SK-N-SH (cell line): ENCODE results near the gene GPR55. TPM values are rescaled to one million over a fixed set of nuclear protein-coding genes. Genes with fewer than 3 reads are reported as not detected.

Source experiments
- CTCF ChIA-PET: fragments of 300-600, 350-600 bp; formaldehyde crosslinking; extraction: SDS; loops from one replicate; lab custom pipeline; 2021; lab: Yijun Ruan, JAX
- POLR2A ChIA-PET: fragments of 350-600 bp; sonication (Branson Sonifier 250); formaldehyde crosslinking; extraction: SDS; loops from one replicate; lab custom pipeline; 2020; ENCODE audit warnings: antibody characterized with exemption, inconsistent platforms; lab: Yijun Ruan, JAX
- DNase-seq: peaks from one replicate; pipeline ENCODE4 v3.0.0; 2012
- H2AFZ ChIP-seq: fragments of 200-600 bp; sonication (generic); 2 replicates; pipeline ENCODE4 v1.8.1; 2016; ENCODE audit warnings: antibody characterized with exemption, mild to moderate bottlenecking, low read depth
- H3F3A ChIP-seq: fragments of 200-600 bp; sonication (generic); replicated peaks from 2 replicates; pipeline ENCODE3; 2016; ENCODE audit warnings: antibody characterized with exemption, mild to moderate bottlenecking; ENCODE audit not compliant: insufficient read depth
- H3K27ac ChIP-seq, 2 experiments: fragments of 200-500 bp in 1 of 2; fragments of 200-600 bp in 1 of 2; sonication (Bioruptor generic) in 1 of 2; sonication (generic), shearing (Covaris generic) in 1 of 2; 2 replicates each; pipeline versions ENCODE4 v1.5.1 to v1.6.1; 2014 to 2016; ENCODE audit warnings: low read depth in 2 of 2, inconsistent platforms in 1 of 2, low read length in 1 of 2, mild to moderate bottlenecking in 1 of 2, mixed read lengths in 1 of 2
- H3K27me3 ChIP-seq: fragments of 200-600 bp; sonication (generic), shearing (Covaris generic); 2 replicates; pipeline ENCODE4 v1.6.1; 2016; ENCODE audit warnings: mixed run types; ENCODE audit not compliant: insufficient read depth
- H3K36me3 ChIP-seq, 2 experiments: fragments of 200-500 bp in 1 of 2; fragments of 200-600 bp in 1 of 2; sonication (Bioruptor generic) in 1 of 2; sonication (generic) in 1 of 2; replicated peaks in 1 of 2; 2 replicates each; pipeline versions ENCODE3 to v1.5.1; 2014 to 2016; ENCODE audit warnings: low read length in 1 of 2, mild to moderate bottlenecking in 1 of 2; ENCODE audit not compliant: insufficient read depth in 2 of 2, control insufficient read depth in 1 of 2
- H3K4me1 ChIP-seq, 2 experiments: fragments of 200-500 bp in 1 of 2; fragments of 200-600 bp in 1 of 2; sonication (Bioruptor generic) in 1 of 2; sonication (generic), shearing (Covaris generic) in 1 of 2; 2 replicates each; pipeline versions ENCODE4 v1.5.1 to v1.6.1; 2014 to 2016; ENCODE audit warnings: low read depth in 1 of 2, low read length in 1 of 2, mixed run types in 1 of 2; ENCODE audit not compliant: insufficient read depth in 2 of 2, control insufficient read depth in 1 of 2
- H3K4me2 ChIP-seq: fragments of 200-600 bp; sonication (generic), shearing (Covaris generic); 2 replicates; pipeline ENCODE4 v1.6.1; 2017; ENCODE audit warnings: mixed run types
- H3K4me3 ChIP-seq, 2 experiments: fragments of 200-500 bp in 1 of 2; fragments of 200-600 bp in 1 of 2; sonication (Bioruptor generic) in 1 of 2; sonication (generic), shearing (Covaris generic) in 1 of 2; 2 replicates each; pipeline versions ENCODE4 v1.5.1 to v1.8.1; 2014 to 2016; ENCODE audit warnings: low read depth in 2 of 2, inconsistent platforms in 1 of 2, low read length in 1 of 2, mild to moderate bottlenecking in 1 of 2, mixed read lengths in 1 of 2, moderate library complexity in 1 of 2
- H3K79me2 ChIP-seq: fragments of 200-600 bp; sonication (generic); 2 replicates; pipeline ENCODE4 v1.8.1; 2017; ENCODE audit warnings: mild to moderate bottlenecking; ENCODE audit not compliant: insufficient read depth
- H3K9ac ChIP-seq: fragments of 200-600 bp; sonication (generic); 2 replicates; pipeline ENCODE4 v1.6.1; 2017; ENCODE audit warnings: mixed run types
- H3K9me2 ChIP-seq: fragments of 200-600 bp; sonication (generic); 2 replicates; pipeline ENCODE4 v1.6.1; 2017; ENCODE audit warnings: mixed run types
- H3K9me3 ChIP-seq: fragments of 200-600 bp; sonication (generic); 2 replicates; pipeline ENCODE4 v1.6.1; 2017; ENCODE audit warnings: mixed run types, mild to moderate bottlenecking, moderate library complexity
- H4K20me1 ChIP-seq: fragments of 200-600 bp; sonication (generic); 2 replicates; pipeline ENCODE4 v1.6.1; 2017; ENCODE audit warnings: mild to moderate bottlenecking, mixed run types; ENCODE audit not compliant: insufficient read depth
- CHD2 ChIP-seq: fragments of 150-350 bp; IDR thresholded peaks from 2 replicates; pipeline ENCODE4 v1.6.1; 2018; ENCODE audit warnings: low read length; ENCODE audit not compliant: partially characterized antibody
- ELF1 ChIP-seq: IDR thresholded peaks from 2 replicates; pipeline ENCODE4 v1.4.0; 2012
- EZH2phosphoT487 ChIP-seq: fragments of 200-600 bp; sonication (generic); IDR thresholded peaks from 2 replicates; pipeline ENCODE4 v1.6.1; 2017; ENCODE audit warnings: low read depth, mixed run types, mild to moderate bottlenecking, antibody characterized with exemption, moderate library complexity, borderline replicate concordance
- FOXM1 ChIP-seq: IDR thresholded peaks from 2 replicates; pipeline ENCODE4 v1.4.0; 2012; ENCODE audit warnings: low read depth, mild to moderate bottlenecking
- GABPA ChIP-seq: IDR thresholded peaks from 2 replicates; pipeline ENCODE4 v1.4.0; 2012; ENCODE audit warnings: low read depth, mild to moderate bottlenecking
- GATA2 ChIP-seq: sonication (generic); formaldehyde crosslinking; IDR thresholded peaks from 2 replicates; pipeline ENCODE4 v1.5.0; 2020; ENCODE audit warnings: mild to moderate bottlenecking, missing genetic modification reagents
- JUND ChIP-seq: IDR thresholded peaks from 2 replicates; pipeline ENCODE4 v1.4.0; 2012
- MEF2A ChIP-seq: IDR thresholded peaks from 2 replicates; pipeline ENCODE4 v1.4.0; 2012; ENCODE audit warnings: low read depth, borderline replicate concordance
- NFIC ChIP-seq: IDR thresholded peaks from 2 replicates; pipeline ENCODE4 v1.4.0; 2012; ENCODE audit warnings: borderline replicate concordance
- NRF1 ChIP-seq: IDR thresholded peaks from 2 replicates; pipeline ENCODE4 v1.6.1; 2012; ENCODE audit warnings: low read depth, mild to moderate bottlenecking, low read length
- PBX3 ChIP-seq: IDR thresholded peaks from 2 replicates; pipeline ENCODE4; 2012
- POLR2AphosphoS5 ChIP-seq: IDR thresholded peaks from 2 replicates; pipeline ENCODE4 v1.6.1; 2012; ENCODE audit warnings: low read depth, low read length
- RCOR1 ChIP-seq: fragments of 150-350 bp; IDR thresholded peaks from 2 replicates; pipeline ENCODE4 v1.6.1; 2017; ENCODE audit warnings: antibody characterized with exemption, low read length
- RFX5 ChIP-seq: IDR thresholded peaks from 2 replicates; pipeline ENCODE4 v1.6.1; 2012; ENCODE audit warnings: mild to moderate bottlenecking, improper control_type of control experiment, low read length
- SIN3A ChIP-seq: IDR thresholded peaks from 2 replicates; pipeline ENCODE4 v1.6.1; 2012; ENCODE audit warnings: low read depth, mild to moderate bottlenecking, low read length, moderate library complexity, borderline replicate concordance
- SMC3 ChIP-seq: IDR thresholded peaks from 2 replicates; pipeline ENCODE4 v1.6.1; 2012; ENCODE audit warnings: low read depth, low read length, improper control_type of control experiment
- TAF1 ChIP-seq: IDR thresholded peaks from 2 replicates; pipeline ENCODE4 v1.6.1; 2012; ENCODE audit warnings: low read depth, mild to moderate bottlenecking, low read length, moderate library complexity, borderline replicate concordance
- WGBS: methylation state at CpG from one replicate; pipeline ENCODE4 v1.1.6; 2017; ENCODE audit warnings: low lambda C conversion rate; 5-methylcytosine and 5-hydroxymethylcytosine counted together
- polyA plus RNA-seq, 3 experiments: library from polyadenylated mRNA; depleted of rRNA; stranded (reverse); fragments of >200 nt; gene quantifications; 2 replicates each; pipeline ENCODE4 v1.2.3, GENCODE V29; 2012
- TF ChIP-seq, protein P1 (sequence below): IDR thresholded peaks from 2 replicates; pipeline ENCODE4 v1.4.0; 2012; ENCODE audit warnings: low read depth, borderline replicate concordance
- TF ChIP-seq, protein P2 (sequence below): IDR thresholded peaks from 2 replicates; pipeline ENCODE4 v1.6.1; 2012; ENCODE audit warnings: mild to moderate bottlenecking, low read depth, low read length, moderate library complexity
- TF ChIP-seq, protein P3 (sequence below): IDR thresholded peaks from 2 replicates; pipeline ENCODE4 v1.4.0; 2012; ENCODE audit warnings: low read depth, borderline replicate concordance
- TF ChIP-seq, protein P4 (sequence below): IDR thresholded peaks from 2 replicates; pipeline ENCODE4 v1.4.0; 2012; ENCODE audit warnings: low read depth

GPR55 gene
- polyA plus RNA-seq, 1 of the 3 experiments (the other 2 are of a cell fraction), result not detected

DNA sequence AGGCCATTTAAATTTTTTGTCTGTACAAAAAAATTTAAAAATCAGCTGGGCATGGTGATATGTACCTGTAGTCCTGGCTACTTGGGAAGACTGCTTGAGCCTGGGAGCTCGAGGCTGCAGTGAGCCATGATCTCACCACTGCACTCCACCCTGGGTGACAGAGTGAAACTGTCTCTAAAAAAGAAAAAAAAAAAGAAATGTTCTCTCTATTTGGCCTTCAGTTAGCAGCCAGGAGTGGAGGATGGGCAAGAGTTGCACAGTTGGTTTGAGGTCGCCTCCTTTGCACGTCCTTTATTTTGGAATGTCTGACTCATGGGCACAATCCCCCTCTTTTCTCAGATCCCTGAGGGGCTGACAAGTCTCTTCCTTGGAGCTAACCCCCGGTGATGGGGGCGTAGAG, 34.0 kb downstream of the GPR55 start:
- WGBS, result 33% methylated on average over 5 of the region's 5 CpGs
- no peaks in the 10 kb centered on the region for H3K9me3 ChIP-seq
- H4K20me1 ChIP-seq, result no peaks in the 10 kb centered on the region
- H3K9me2 ChIP-seq, result no peaks in the 10 kb centered on the region
- no peak overlapping the region for H2AFZ ChIP-seq
- H3K4me1 ChIP-seq, result peaks cover 0 to 6% of the 10 kb centered on the region in 2 experiments; a peak in 1 of 4 replicates
- H3K79me2 ChIP-seq, result no peaks in the 10 kb centered on the region
- ChIA-PET POLR2A (no interaction called here), CTCF (interaction anchor here (1.2 to 1.5 kb wide), 3 partner anchors 9 to 96 kb away, joined by 3 to 5 read pairs (median 4); no protein-coding TSS in a partner anchor)
- H3K4me2 ChIP-seq, result no peak overlapping the region
- H3K9ac ChIP-seq, result no peak overlapping the region
- H3K36me3 ChIP-seq, result no peaks in the 10 kb centered on the region
- no peak for TF ChIP-seq RFX5
- TF ChIP-seq NRF1, result no peak
- no peak for TF ChIP-seq POLR2AphosphoS5
- TF ChIP-seq NFIC, result no peak
- TF ChIP-seq, protein P1, sequence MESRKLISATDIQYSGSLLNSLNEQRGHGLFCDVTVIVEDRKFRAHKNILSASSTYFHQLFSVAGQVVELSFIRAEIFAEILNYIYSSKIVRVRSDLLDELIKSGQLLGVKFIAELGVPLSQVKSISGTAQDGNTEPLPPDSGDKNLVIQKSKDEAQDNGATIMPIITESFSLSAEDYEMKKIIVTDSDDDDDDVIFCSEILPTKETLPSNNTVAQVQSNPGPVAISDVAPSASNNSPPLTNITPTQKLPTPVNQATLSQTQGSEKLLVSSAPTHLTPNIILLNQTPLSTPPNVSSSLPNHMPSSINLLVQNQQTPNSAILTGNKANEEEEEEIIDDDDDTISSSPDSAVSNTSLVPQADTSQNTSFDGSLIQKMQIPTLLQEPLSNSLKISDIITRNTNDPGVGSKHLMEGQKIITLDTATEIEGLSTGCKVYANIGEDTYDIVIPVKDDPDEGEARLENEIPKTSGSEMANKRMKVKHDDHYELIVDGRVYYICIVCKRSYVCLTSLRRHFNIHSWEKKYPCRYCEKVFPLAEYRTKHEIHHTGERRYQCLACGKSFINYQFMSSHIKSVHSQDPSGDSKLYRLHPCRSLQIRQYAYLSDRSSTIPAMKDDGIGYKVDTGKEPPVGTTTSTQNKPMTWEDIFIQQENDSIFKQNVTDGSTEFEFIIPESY, result no peak
- no peak for TF ChIP-seq CHD2
- no peak for TF ChIP-seq MEF2A
- no peak for TF ChIP-seq ELF1
- TF ChIP-seq, protein P2, sequence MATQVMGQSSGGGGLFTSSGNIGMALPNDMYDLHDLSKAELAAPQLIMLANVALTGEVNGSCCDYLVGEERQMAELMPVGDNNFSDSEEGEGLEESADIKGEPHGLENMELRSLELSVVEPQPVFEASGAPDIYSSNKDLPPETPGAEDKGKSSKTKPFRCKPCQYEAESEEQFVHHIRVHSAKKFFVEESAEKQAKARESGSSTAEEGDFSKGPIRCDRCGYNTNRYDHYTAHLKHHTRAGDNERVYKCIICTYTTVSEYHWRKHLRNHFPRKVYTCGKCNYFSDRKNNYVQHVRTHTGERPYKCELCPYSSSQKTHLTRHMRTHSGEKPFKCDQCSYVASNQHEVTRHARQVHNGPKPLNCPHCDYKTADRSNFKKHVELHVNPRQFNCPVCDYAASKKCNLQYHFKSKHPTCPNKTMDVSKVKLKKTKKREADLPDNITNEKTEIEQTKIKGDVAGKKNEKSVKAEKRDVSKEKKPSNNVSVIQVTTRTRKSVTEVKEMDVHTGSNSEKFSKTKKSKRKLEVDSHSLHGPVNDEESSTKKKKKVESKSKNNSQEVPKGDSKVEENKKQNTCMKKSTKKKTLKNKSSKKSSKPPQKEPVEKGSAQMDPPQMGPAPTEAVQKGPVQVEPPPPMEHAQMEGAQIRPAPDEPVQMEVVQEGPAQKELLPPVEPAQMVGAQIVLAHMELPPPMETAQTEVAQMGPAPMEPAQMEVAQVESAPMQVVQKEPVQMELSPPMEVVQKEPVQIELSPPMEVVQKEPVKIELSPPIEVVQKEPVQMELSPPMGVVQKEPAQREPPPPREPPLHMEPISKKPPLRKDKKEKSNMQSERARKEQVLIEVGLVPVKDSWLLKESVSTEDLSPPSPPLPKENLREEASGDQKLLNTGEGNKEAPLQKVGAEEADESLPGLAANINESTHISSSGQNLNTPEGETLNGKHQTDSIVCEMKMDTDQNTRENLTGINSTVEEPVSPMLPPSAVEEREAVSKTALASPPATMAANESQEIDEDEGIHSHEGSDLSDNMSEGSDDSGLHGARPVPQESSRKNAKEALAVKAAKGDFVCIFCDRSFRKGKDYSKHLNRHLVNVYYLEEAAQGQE, result no peak
- TF ChIP-seq GATA2 (CRISPR knock-in tag), result no peak
- TF ChIP-seq FOXM1, result no peak
- no peak for TF ChIP-seq TAF1
- TF ChIP-seq JUND, result no peak
- TF ChIP-seq GABPA, result no peak
- TF ChIP-seq, all 33 proteins: peak for 0
- no peak for DNase-seq
- no peaks in the 10 kb centered on the region for H3F3A ChIP-seq
- no peaks in the 10 kb centered on the region; the same call in 1 of the 2 replicates for H3K27me3 ChIP-seq
- no peak overlapping the region for H3K27ac ChIP-seq
- H3K4me3 ChIP-seq, result no peak overlapping the region

- Histone ChIP-seq H3K4me3 (no peak overlapping the region), H3K36me3 (no peaks in the 10 kb centered on the region), H3K27ac (no peak overlapping the region), H3K79me2 (no peaks in the 10 kb centered on the region), H3K27me3 (no peaks in the 10 kb centered on the region; the same call in 1 of the 2 replicates), H2AFZ (no peak overlapping the region), H3F3A (no peaks in the 10 kb centered on the region), H3K4me2 (no peak overlapping the region), H3K9me2 (no peaks in the 10 kb centered on the region), H3K9me3 (no peaks in the 10 kb centered on the region), H3K9ac (no peak overlapping the region), H4K20me1 (no peaks in the 10 kb centered on the region), H3K4me1 (peaks cover 0 to 11% of the 10 kb centered on the region in 2 experiments; a peak in 2 of 4 replicates)
- no peak for DNase-seq
- 53% methylated on average over 4 of the region's 4 CpGs for WGBS
- CTCF ChIA-PET, result interaction anchor here (1.2 to 1.5 kb wide), 2 partner anchors 9 to 66 kb away, joined by 3 to 4 read pairs; no protein-coding TSS in a partner anchor
- POLR2A ChIA-PET, result no interaction called here
- TF ChIP-seq NFIC (no peak), PBX3 (no peak), GATA2 (CRISPR knock-in tag) (no peak), NRF1 (no peak), SMC3 (no peak), EZH2phosphoT487 (no peak), RCOR1 (no peak), MEF2A (no peak), SIN3A (no peak), JUND (no peak)
- TF ChIP-seq, protein P3, sequence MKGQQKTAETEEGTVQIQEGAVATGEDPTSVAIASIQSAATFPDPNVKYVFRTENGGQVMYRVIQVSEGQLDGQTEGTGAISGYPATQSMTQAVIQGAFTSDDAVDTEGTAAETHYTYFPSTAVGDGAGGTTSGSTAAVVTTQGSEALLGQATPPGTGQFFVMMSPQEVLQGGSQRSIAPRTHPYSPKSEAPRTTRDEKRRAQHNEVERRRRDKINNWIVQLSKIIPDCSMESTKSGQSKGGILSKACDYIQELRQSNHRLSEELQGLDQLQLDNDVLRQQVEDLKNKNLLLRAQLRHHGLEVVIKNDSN, result no peak
- TF ChIP-seq, protein P4, sequence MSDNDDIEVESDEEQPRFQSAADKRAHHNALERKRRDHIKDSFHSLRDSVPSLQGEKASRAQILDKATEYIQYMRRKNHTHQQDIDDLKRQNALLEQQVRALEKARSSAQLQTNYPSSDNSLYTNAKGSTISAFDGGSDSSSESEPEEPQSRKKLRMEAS, result no peak
Measured at GRCh38 chr2:230890646-230891045, 34.4 kb downstream of the GPR55 start.
